HPDE6-E6E7 (cell line): ENCODE results near the gene CNDP2.

Source experiments
- DNase-seq: peaks from one replicate; pipeline ENCODE4 v3.0.0; 2011; ENCODE audit warnings: missing footprints; ENCODE audit errors: extremely low spot score

CNDP2 gene

GRCh38 chr18:74495581-74496507 lies at the start of gene CNDP2:
Gene CNDP2 (plus strand): TSS chr18:74496363. CDS start chr18:74499974, 3,611 bp downstream.
- DNase-seq: peak; percentile 89

DNA sequence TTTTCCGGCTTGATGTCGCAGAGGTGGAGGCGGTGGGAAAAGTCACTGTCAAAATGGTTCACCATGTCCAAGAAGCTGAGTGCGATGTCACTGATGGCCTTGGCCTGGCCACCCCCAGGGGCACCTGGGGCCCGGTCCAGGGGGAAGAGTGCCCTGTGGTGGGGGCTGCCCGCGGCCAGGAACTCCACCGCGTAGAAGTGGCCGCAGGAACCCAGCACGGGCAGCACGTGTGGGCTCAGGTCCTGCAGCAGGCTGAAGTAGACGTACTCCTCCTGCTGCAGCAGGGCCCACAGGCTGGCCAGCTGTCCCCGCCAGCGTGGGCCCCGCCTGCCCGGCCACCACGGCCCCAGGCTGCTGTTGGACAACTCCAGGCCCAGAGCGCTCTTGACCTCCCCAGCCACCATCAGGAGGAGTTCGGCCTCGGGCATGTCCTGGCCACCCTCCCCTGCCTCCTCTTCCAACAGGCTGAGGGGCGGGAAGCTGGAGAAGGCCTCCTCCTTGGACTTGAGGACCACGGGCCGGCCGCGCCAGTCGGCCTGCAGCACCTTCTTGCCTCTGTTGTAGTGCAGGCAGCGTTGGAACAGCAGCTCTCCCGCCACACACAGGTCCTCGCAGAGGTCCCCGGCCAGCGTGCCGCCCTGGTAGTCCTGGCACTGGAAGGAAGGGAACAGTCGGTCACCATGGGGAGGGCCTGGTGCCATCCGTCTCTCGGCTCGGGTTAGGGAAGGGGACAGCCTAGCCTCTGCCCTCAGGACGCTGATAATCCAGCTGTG lies 49.3 kb upstream of the CNDP2 start:
- DNase-seq: no peak

DNA sequence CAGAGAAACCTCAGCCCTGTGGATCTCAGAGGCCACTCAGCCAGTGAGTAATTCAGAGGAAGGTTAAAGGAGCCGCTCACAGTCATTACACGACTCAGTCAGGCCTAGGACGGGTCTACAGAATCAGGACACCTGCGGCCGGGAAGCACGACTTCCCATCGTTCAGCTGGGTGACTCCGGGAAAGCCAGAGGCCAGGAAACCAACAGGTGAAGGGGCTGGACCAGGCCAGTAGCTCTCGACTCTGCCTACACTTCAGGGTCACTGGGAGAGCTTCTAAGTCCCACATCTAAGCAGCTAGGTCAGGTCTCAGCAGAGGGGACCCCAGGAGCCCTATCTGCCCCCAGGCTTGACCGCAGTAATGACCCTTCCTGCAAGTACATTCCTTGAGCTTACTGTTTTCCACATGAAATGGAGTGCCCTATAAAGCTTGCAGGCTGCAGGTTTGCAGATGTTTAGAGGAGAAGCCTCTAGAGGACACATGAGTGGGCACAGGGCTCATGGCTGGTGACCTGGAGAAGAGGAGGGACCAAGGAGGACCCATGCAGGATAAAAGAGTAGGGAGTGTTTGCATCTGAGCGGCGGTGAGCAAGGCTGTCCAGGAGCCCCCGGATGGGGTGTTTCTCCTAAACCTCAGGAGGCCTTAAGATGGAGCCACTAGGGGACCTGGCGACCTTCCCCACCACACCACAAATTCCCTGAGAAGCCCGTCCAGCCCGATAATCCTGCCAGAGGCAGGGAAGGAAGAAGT lies 48.6 kb upstream of the CNDP2 start:
- DNase-seq: no peak

- no peak for DNase-seq
Observed at GRCh38 chr18:74450626-74451025, 45.5 kb upstream of the CNDP2 start.

GRCh38 chr18:74451148-74451547 lies 45.0 kb upstream of the CNDP2 start:
- DNase-seq: no peak

GRCh38 chr18:74453016-74453566 lies 43.1 kb upstream of the CNDP2 start:
- no peak for DNase-seq

- DNase-seq: no peak
Observed at GRCh38 chr18:74453642-74454198, 42.4 kb upstream of the CNDP2 start.

GRCh38 chr18:74454279-74454751 lies 41.8 kb upstream of the CNDP2 start:
- no peak for DNase-seq

GRCh38 chr18:74455386-74455785 lies 40.8 kb upstream of the CNDP2 start:
- no peak for DNase-seq

- no peak for DNase-seq
Observed at GRCh38 chr18:74456017-74456348, 40.2 kb upstream of the CNDP2 start.

- DNase-seq: no peak
Observed at GRCh38 chr18:74456349-74457042, 39.7 kb upstream of the CNDP2 start.

DNA sequence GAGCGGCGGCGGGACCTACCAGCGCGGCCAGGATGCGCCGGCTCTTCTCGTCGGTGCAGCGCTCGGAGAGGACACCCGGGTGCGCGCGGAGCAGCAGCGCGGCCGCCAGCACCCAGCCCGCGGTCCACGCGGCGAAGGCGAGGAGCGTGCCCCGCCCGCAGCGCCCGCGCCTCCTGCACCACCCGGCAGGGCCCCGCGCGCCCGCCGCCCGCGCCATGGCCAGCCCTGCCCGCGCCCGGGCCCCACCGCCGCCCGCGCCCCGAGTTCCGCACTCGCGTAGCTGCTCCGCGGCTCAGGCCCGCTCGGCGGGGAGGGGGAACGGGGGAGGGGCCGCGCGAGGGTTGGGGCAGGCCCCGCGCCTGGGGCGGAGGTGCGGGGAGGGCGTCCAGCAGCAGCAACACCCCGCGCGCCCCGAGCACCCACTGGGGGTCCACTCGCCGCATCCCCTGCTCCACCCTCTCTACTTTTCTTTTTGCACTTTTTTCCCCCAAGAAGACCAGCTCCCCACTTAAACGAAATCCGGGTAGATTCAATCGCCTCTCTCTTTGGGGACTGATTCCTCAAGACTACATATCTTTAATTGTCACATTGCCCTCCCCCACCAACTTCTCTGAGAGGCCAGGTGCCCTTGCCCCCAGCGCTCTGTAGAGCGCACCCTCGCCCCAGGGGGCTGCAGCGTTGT lies 39.0 kb upstream of the CNDP2 start, which contains the start of gene DIPK1C:
TSS of gene DIPK1C (minus strand) at position 266 of the 682 bp plus-strand sequence. CDS start at position 217, 49 bp downstream.
- DNase-seq: no peak

- DNase-seq: no peak
Observed at GRCh38 chr18:74457725-74458421, 38.3 kb upstream of the CNDP2 start.

DNA sequence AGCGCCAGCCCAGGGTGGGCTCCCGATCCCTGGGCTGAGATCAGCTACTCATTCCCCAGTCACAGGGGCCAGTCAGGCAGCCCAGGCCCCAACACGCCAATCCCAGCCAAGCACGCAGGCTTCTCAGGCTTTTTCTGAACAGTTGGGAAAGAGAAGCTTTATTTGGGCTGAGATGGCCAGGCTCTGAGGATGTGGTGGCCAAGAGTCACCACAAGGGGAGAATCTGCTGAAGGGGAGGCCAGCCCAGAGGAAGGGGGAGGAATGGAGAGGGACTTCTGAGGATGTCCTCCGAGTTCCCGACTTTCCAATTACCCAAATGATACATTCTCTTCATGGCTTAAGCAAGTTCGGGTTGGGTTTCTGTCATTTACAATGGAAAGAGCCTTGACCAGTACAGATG lies 36.3 kb upstream of the CNDP2 start:
- no peak for DNase-seq

DNA sequence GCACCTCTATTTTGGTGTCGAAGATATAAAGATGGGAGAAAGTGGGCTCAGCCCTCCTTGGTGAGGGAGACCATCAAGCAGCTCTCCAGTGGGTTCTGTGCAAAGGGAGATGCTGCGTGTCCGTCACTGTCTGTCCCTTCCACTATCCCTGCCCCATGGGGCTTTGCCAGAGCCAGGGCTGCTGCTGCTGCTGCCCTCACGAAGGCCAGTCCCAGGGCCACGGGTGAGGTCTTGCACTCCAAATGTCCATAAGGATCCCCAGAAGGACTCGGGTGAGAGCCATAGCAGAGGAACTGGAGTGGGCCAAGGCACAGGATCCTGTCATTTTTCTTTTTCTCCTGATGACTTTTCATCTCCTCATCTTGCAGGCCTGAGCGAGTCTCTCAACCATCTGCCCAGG lies 35.3 kb upstream of the CNDP2 start:
- DNase-seq: no peak

GRCh38 chr18:74463254-74463653 lies 32.9 kb upstream of the CNDP2 start:
- DNase-seq: no peak

GRCh38 chr18:74463983-74464382 lies 32.2 kb upstream of the CNDP2 start:
- DNase-seq: no peak

- DNase-seq: no peak
Observed at GRCh38 chr18:74465775-74466174, 30.4 kb upstream of the CNDP2 start.

DNA sequence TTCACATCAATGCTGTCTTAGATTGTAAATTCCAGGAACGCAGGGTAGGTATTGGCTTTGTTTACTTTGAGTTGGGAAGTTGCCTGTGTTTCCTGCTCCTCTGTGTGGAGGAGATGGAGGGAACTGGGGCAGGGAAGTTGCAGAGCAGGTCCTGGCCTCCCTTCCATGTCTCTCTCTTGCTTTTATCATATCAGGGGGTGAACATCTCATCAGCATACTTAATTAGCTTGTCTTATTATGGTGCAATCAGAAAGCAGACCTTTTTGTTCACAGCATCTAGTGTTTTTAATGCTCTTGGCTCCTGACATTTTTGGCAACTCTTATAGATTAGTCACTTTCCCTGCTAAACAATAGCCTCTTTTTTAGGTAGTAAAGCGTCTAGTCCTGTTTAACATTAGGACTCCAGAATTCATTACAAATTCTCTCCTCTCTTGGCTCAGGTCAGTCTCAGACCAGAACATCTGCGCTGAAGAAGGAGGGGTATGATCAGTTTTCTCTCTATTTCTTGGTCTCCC lies 27.6 kb upstream of the CNDP2 start:
- DNase-seq: no peak
